OCI-LY3 (cell line): ENCODE results near the gene INSRR.

Source experiments
- CTCF ChIP-seq: fragments of 200-600, 300-600 bp; sonication (generic); IDR thresholded peaks from 2 replicates; pipeline ENCODE4 v1.5.1; 2014; ENCODE audit warnings: antibody characterized with exemption, low read length, low read depth
- EZH2phosphoT487 ChIP-seq: fragments of 200-600 bp; shearing (Covaris generic); IDR thresholded peaks from 2 replicates; pipeline ENCODE4 v1.6.1; 2018; ENCODE audit warnings: antibody characterized with exemption, mixed run types, low read depth

- TF ChIP-seq CTCF (no peak), EZH2phosphoT487 (no peak)
These were observed 701 bp upstream of the INSRR start for GRCh38 chr1:156859523-156860112.
